K562 (cell line): Measurements from ENCODE around the gene FLOT2. TPM values are rescaled to one million over a fixed set of nuclear protein-coding genes. Genes with fewer than 3 reads are reported as not detected.

Experiments used
- HDAC3 ChIP-seq: fragments of 450-650 bp; IDR thresholded peaks from 2 replicates; pipeline ENCODE4 v1.6.1; 2018; ENCODE audit warnings: borderline replicate concordance, mild to moderate bottlenecking, moderate library complexity; ENCODE audit not compliant: partially characterized antibody
- MGA ChIP-seq: fragments of 450-650 bp; IDR thresholded peaks from 2 replicates; pipeline ENCODE4 v1.6.1; 2016; ENCODE audit warnings: mild to moderate bottlenecking, moderate library complexity
- PML ChIP-seq: IDR thresholded peaks from 2 replicates; pipeline ENCODE4 v1.6.1; 2012; ENCODE audit warnings: low read length, inconsistent platforms
- RCOR1 ChIP-seq, 2 experiments: IDR thresholded peaks; 2 replicates each; pipeline ENCODE4 v1.6.1; 2012; ENCODE audit warnings: low read depth in 2 of 2, low read length in 2 of 2, borderline replicate concordance in 1 of 2, improper control_type of control experiment in 1 of 2
- SIN3B ChIP-seq: fragments of 450-650 bp; IDR thresholded peaks from 2 replicates; pipeline ENCODE4 v1.6.1; 2017; ENCODE audit warnings: low read depth, mild to moderate bottlenecking, moderate library complexity
- SIX5 ChIP-seq, 2 experiments: IDR thresholded peaks; 2 replicates each; pipeline ENCODE4 v1.6.1; 2011; ENCODE audit warnings: low read length in 2 of 2, borderline replicate concordance in 1 of 2, low read depth in 1 of 2, mild to moderate bottlenecking in 1 of 2, moderate library complexity in 1 of 2; ENCODE audit not compliant: insufficient read depth in 1 of 2
- ZNF124 ChIP-seq: sonication (generic); formaldehyde crosslinking; IDR thresholded peaks from 2 replicates; pipeline ENCODE4 v1.8.1; 2022; ENCODE audit warnings: missing genetic modification reagents
- ZNF639 ChIP-seq, 2 experiments: fragments of 200-800 bp in 1 of 2; sonication (Bioruptor generic) in 1 of 2; sonication (generic) in 1 of 2; formaldehyde crosslinking in 1 of 2; IDR thresholded peaks in 1 of 2; conservative IDR thresholded peaks in 1 of 2; 2 replicates each; pipeline versions ENCODE4 v1.5.0 to v1.6.1; 2016 to 2020; ENCODE audit warnings: missing compliant biosample characterization in 1 of 2, missing genetic modification characterization in 1 of 2, missing genetic modification reagents in 1 of 2
- polyA plus RNA-seq, 8 experiments: library from polyadenylated mRNA; depleted of rRNA in 4 of 8; stranded (reverse) in 5 of 8; unstranded in 3 of 8; fragments of >200 nt; fragmentation: Nextera tagmentation in 2 of 8; fragmentation: Illumina TruSeq in 1 of 8; extraction: Ambion mirVana in 2 of 8; extraction: Trizol in 1 of 8; gene quantifications; 2 replicates each; pipeline versions ENCODE4 v1.2.1 to v1.2.3, GENCODE V29; 2011 to 2014; ENCODE audit warnings: inconsistent platforms in 1 of 8, missing spikeins in 1 of 8
- total RNA-seq, 7 experiments: library from RNA; depleted of rRNA in 6 of 7; stranded (reverse); fragments of >200 nt in 6 of 7; fragmentation: Illumina TruSeq in 2 of 7; extraction: Trizol in 2 of 7; gene quantifications; 2 replicates each; pipeline versions ENCODE4 v1.2.1 to v1.2.3, GENCODE V29; 2011 to 2021; ENCODE audit warnings: low replicate concordance in 1 of 7
- TF ChIP-seq, protein P1 (sequence below): sonication (generic); formaldehyde crosslinking; IDR thresholded peaks from 2 replicates; pipeline ENCODE4 v1.8.1; 2023; ENCODE audit warnings: mild to moderate bottlenecking, missing genetic modification reagents

Gene FLOT2
- total and polyA plus RNA-seq, 9 of the 15 experiments (the other 6 are each of a cell fraction or from before 2014, with no cell fraction given) = 17.5 to 138 (median 41.7) TPM

- TF ChIP-seq ZNF639 (CRISPR knock-in tag; conservative IDR thresholded peaks at IDR 0.05 in 1 of 2, IDR thresholded peaks at IDR 0.05 in 1 of 2) = peak in 1 of 2 experiments; percentile 59; a peak in 1 of 4 replicates
- TF ChIP-seq, protein P1, sequence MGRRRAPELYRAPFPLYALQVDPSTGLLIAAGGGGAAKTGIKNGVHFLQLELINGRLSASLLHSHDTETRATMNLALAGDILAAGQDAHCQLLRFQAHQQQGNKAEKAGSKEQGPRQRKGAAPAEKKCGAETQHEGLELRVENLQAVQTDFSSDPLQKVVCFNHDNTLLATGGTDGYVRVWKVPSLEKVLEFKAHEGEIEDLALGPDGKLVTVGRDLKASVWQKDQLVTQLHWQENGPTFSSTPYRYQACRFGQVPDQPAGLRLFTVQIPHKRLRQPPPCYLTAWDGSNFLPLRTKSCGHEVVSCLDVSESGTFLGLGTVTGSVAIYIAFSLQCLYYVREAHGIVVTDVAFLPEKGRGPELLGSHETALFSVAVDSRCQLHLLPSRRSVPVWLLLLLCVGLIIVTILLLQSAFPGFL = 0 out of 2 replicates have a peak, but pooled peaks have one; percentile 26
- TF ChIP-seq PML = peak; percentile 56; the same call in 1 of the 2 replicates
- TF ChIP-seq ZNF124 (CRISPR knock-in tag) = no peak
- TF ChIP-seq RCOR1 (IDR thresholded peaks at IDR 0.05; ENCODE audit: borderline replicate concordance in 1 of 2, low read depth in 2 of 2, low read length in 2 of 2) = peak; percentile 77 to 92; a peak in 2 of 4 replicates
- TF ChIP-seq HDAC3 = peak; percentile 35
- 0 out of 2 replicates have a peak, but pooled peaks have one; percentile 41 for TF ChIP-seq SIN3B
- no peak for TF ChIP-seq SIX5 (IDR thresholded peaks at IDR 0.05; ENCODE audit: borderline replicate concordance in 1 of 2, insufficient read depth in 1 of 2, low read depth in 1 of 2, low read length in 2 of 2)
- no peak for TF ChIP-seq MGA
Measured at GRCh38 chr17:28912281-28912937, 14.9 kb upstream of the FLOT2 start (continued).
